HG03457 (cell line): ENCODE data around the gene ORMDL2.
"Not testable (repeated sequence)": the region's sequence is repeated elsewhere in the genome, so short reads cannot be mapped to it uniquely, and the experiment has no call there.

ENCODE experiments used
- ATAC-seq: cut with Tn5 transposase; IDR thresholded peaks from one replicate; pipeline ENCODE4 v1.9.1; 2021; ENCODE audit warnings: moderate number of reproducible peaks; ENCODE audit not compliant: unreplicated experiment

ORMDL2 gene

GRCh38 chr12:55850401-55850800 is 32.6 kb downstream of the ORMDL2 start:
- no peak for ATAC-seq

GRCh38 chr12:55850893-55851292 is 33.1 kb downstream of the ORMDL2 start:
- no peak for ATAC-seq

- no peak for ATAC-seq
Measured at GRCh38 chr12:55852740-55853139, 34.9 kb downstream of the ORMDL2 start.

GRCh38 chr12:55861396-55861795 is 43.6 kb downstream of the ORMDL2 start:
- no peak for ATAC-seq

- ATAC-seq: no peak
Measured at GRCh38 chr12:55861871-55862270, 44.0 kb downstream of the ORMDL2 start.

GRCh38 chr12:55862286-55862685 is 44.4 kb downstream of the ORMDL2 start:
- no peak for ATAC-seq

GRCh38 chr12:55862931-55863330 is 45.1 kb downstream of the ORMDL2 start:
- not testable (repeated sequence) for ATAC-seq

GRCh38 chr12:55865327-55865726 is 47.5 kb downstream of the ORMDL2 start:
- ATAC-seq: no peak

- ATAC-seq: not testable (repeated sequence)
Measured at GRCh38 chr12:55866454-55867004, 48.7 kb downstream of the ORMDL2 start.
